Measurements from ENCODE around the gene EHHADH.
A peak's percentile ranks its signal among the peaks of the same experiment; 100 is the strongest.

- peak; percentile 83 for TF ChIP-seq POLR2A (IDR thresholded peaks at IDR 0.05; ENCODE audit: low read length)
- TF ChIP-seq GATA1 (IDR thresholded peaks at IDR 0.05; ENCODE audit: low read depth, low read length) = no peak
Observed at GRCh38 chr3:185282696-185283373, 29.0 kb upstream of the EHHADH start.
